MM.1S (cell line): ENCODE data around the gene PRM1.

Experiments used
- EZH2 ChIP-seq: fragments of 300-600 bp; sonication (generic); optimal IDR thresholded peaks from 2 replicates; pipeline ENCODE3; 2017; ENCODE audit warnings: low read depth, mild to moderate bottlenecking, antibody characterized with exemption, low read length, mixed read lengths
- EZH2phosphoT487 ChIP-seq: fragments of 300-600 bp; sonication (generic); IDR thresholded peaks from 2 replicates; pipeline ENCODE4 v1.6.1; 2018; ENCODE audit warnings: antibody characterized with exemption, low read length
- TF ChIP-seq, protein P1 (sequence below): fragments of 300-600 bp; sonication (generic); IDR thresholded peaks from 2 replicates; pipeline ENCODE4 v1.5.1; 2016; ENCODE audit warnings: antibody characterized with exemption, low read length, mixed read lengths

DNA sequence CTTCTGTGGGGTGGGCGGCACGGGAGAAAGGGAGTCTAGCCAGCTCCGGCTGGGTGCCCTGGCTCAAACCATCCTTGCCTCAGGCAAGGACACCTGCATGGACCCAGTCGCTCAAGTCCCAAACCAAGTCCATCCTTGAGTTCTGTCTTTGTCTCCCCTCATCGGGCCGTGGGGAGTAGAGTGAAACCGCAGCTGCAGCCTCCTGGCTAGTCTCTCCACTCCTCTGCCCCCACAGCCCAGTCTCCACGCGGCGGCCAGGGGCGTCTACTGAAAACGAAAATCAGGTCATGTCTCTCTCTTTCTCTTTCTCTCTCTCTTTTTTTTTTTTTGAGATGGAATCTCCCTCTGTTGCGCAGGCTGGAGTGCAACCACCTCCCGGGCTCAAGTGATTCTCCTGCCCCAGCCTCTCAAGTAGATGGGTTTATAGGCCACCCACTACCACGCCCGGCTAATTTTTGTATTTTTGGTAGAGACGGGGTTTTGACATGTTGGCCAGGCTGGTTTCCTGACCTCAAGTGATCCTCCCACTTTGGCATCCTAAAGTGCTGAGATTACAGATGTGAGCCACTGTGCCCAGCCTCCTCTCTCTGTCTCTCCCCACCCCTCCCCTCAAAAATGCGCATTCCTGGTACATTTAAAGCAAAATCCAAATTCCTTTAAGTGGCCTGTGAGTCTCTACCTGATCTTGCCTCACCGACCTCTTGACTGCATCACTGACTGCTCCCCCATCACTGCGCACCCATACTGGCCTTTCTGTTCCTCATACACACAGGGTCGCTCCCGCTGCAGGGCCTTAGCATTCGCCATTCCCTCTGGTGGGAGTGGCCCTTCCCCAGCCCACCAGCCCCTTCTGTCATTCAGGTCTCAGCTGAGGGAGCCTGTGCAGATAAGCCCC, 46.4 kb upstream of the PRM1 start:
- TF ChIP-seq, protein P1, sequence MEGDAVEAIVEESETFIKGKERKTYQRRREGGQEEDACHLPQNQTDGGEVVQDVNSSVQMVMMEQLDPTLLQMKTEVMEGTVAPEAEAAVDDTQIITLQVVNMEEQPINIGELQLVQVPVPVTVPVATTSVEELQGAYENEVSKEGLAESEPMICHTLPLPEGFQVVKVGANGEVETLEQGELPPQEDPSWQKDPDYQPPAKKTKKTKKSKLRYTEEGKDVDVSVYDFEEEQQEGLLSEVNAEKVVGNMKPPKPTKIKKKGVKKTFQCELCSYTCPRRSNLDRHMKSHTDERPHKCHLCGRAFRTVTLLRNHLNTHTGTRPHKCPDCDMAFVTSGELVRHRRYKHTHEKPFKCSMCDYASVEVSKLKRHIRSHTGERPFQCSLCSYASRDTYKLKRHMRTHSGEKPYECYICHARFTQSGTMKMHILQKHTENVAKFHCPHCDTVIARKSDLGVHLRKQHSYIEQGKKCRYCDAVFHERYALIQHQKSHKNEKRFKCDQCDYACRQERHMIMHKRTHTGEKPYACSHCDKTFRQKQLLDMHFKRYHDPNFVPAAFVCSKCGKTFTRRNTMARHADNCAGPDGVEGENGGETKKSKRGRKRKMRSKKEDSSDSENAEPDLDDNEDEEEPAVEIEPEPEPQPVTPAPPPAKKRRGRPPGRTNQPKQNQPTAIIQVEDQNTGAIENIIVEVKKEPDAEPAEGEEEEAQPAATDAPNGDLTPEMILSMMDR, result no peak
- no peak for TF ChIP-seq EZH2phosphoT487
- TF ChIP-seq EZH2, result no peak
